HG02981 (cell line): Measurements from ENCODE around the gene SGIP1.
A peak's percentile ranks its signal among the peaks of the same experiment; 100 is the strongest.
"Not testable (repeated sequence)": the region's sequence is repeated elsewhere in the genome, so short reads cannot be mapped to it uniquely, and the experiment has no call there.

Experiments
- ATAC-seq: cut with Tn5 transposase; IDR thresholded peaks from one replicate; pipeline ENCODE4 v1.9.1; 2021; ENCODE audit warnings: mild to moderate bottlenecking, moderate library complexity; ENCODE audit not compliant: unreplicated experiment

The SGIP1 gene

GRCh38 chr1:66758241-66758755 is 224.3 kb downstream of the SGIP1 start:
- ATAC-seq, result peak; percentile 98

DNA sequence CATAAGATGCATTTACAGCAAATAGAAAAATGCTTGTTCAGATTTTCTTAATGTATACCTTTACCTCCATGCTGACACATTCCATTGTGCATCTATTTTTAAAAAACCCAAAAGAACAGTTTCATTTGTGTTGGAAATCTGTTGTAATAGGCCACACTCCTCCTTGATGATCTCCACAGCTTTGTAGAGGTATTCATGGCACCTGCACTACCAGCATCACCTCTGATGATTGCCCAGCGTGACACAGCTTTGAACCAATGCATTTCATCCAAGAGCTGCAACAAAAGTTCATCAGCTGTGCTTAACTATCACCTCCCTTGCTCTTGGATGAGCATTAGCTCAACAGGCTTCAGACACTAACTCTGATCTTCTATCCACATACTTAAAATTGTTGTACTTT is 226.6 kb downstream of the SGIP1 start:
- ATAC-seq, result no peak

DNA sequence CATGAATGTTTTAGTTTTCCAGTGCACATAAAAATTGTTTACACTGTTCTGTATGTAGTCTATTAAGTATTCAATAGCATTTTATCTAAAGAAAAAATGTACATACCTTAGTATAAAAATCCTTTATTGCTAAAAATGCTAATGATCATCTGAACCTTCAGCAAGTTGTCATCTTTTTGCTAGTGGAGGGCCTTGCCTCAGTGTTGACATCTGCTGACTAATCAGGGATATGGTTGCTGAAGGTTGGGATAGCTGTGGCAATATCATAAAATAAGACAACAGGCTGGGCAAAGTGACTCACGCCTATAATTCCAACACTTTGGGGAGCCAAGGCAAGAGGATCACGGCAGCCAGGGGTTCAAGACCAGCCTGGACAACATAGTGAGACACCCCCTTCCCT is 227.3 kb downstream of the SGIP1 start:
- no peak for ATAC-seq

- ATAC-seq, result peak; percentile 84
These were observed 231.1 kb downstream of the SGIP1 start for GRCh38 chr1:66764994-66765578.

DNA sequence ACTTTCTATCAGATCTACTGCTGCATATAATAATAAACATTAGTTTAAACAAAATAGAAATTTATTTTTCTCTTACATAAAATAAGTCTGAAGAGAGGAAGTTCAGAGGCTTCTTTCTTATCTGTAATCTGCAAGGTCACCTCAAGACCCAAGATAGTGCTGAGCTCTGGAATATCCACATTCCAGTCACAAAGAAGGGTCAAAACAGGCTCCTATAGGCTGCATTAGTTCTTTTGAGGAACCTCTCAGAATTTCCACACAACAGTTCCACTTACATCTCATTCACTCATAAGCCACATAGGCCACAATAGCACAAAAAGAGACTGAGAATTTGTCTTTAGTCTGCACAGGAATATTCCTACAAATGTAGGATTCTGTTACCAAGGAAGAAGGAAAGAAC is 233.7 kb downstream of the SGIP1 start:
- ATAC-seq, result no peak

DNA sequence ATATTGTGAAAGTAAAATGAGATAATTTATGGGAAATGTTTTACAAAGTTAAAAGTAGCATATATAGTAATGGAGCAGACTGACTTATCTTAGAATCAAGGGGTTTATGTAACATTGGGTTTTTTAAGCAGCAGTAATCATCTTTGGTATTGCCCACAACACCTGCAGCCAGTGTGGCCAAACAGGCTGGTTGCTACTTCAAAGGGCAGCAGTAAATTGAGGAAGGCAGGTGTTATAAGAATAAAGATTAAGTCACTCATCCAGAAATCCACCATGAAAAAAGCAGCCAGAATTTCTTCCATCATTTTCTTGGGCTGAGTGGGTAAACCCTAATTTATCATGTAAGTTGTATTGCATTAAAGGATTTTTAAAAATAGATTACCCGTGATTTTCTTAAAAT is 235.0 kb downstream of the SGIP1 start:
- no peak for ATAC-seq

- ATAC-seq, result no peak
These were observed 235.7 kb downstream of the SGIP1 start for GRCh38 chr1:66769512-66770229.

DNA sequence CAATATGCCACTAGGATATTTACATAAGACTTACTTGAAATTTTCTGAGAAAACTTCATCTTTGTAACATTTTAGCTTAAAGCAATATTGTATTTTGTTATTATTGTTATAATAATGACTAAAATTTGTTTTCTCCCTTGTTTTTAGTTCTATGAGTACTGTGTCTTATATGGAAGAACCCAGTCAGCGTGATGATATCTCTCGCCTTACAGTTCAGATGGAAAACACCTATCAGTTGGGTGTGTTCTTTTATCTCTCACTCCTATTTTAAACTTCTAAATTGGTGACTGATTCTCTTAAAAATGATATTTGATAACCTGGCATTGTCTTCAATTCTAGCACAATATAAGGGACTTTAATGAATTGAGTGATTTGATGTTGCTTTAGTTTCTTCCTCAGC is 236.3 kb downstream of the SGIP1 start:
- no peak for ATAC-seq

DNA sequence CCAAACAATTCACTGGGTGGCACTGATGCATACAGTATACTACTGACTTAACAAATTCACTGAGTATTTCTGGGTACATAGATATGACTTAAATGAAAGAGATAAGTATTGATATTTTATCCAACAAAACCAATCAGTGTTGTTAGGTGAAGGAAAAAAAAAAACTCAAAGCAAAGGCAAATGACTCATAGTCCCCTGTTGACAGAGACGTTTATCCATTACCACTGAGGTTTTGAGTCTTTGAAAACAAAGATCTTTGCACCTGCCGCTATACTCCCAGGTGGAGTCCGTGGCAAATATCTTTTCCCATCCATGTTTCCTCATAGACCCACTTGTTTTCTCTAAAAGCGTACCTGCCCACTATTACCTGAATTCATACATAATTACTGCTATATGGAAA is 236.7 kb downstream of the SGIP1 start:
- no peak for ATAC-seq

DNA sequence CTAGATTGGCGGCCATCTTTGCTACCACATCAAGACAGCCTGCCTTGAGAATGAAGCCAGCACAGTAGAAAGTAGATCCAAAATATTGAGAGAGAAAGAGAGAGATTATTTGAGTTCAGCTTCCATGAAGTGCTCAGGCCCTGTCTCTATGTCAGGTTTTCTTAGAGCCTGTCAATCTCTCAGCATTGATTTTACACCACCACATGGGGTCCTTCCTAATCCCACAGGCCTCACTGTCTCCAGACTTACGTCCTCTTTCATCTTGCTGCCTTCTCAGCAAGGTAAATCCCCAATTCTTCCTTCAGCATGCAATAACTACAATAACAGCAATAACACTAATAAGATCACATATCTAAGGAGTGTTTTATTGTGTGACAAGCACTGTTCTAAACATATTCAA is 239.3 kb downstream of the SGIP1 start:
- no peak for ATAC-seq

- no peak for ATAC-seq
These were observed 240.5 kb downstream of the SGIP1 start for GRCh38 chr1:66774438-66774837.

- no peak for ATAC-seq
These were observed 241.7 kb downstream of the SGIP1 start for GRCh38 chr1:66775646-66776045.

DNA sequence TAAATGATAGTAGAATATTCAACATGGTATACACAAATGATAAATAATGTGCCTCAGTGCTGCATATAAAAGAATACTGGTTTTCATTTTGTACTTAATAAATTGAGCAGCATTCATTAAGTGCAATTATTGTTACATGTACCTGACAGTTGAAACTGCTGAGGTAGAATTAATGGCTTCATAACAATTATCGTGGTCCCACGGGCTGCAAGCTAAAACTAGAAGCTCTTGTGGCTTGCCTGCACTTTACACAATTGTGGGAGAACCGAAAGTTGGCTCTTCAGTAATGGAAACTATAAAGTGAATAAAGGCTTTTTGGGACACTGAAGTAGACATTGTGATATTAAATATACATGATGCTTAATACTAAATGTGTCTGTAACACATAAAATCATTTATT is 243.9 kb downstream of the SGIP1 start:
- ATAC-seq, result no peak

- no peak for ATAC-seq
These were observed 244.3 kb downstream of the SGIP1 start for GRCh38 chr1:66778266-66778665.

- ATAC-seq, result no peak
These were observed 245.0 kb downstream of the SGIP1 start for GRCh38 chr1:66778969-66779368.

DNA sequence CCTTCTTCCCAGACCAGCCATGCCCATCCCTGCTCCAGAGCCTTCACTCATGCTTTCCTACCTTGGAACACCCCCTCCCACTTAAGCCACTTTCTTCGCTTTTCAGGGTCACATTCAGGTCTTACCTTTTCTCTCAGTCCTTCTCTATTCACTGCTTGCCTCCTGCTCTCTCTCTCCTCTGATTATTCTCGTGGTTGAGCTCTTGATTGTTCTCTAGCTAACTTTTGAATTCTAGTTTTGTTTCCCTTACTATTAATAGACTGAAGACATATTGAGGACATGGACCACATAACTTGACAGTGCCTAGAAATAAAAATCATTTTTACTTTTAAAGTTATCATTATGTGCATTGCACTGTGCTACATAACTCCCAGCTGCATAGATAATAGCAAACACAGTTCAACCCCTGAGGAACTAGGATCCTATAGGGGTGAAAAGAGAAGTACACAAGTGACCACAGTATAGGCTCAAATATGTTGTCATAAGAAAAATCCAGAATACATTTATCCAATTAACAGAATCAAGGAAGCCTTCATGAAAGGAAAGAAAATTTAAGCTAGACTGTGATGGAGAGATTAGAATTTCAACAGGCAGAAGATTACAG is 245.6 kb downstream of the SGIP1 start:
- no peak for ATAC-seq

GRCh38 chr1:66785800-66786199 is 251.8 kb downstream of the SGIP1 start:
- not testable (repeated sequence) for ATAC-seq

DNA sequence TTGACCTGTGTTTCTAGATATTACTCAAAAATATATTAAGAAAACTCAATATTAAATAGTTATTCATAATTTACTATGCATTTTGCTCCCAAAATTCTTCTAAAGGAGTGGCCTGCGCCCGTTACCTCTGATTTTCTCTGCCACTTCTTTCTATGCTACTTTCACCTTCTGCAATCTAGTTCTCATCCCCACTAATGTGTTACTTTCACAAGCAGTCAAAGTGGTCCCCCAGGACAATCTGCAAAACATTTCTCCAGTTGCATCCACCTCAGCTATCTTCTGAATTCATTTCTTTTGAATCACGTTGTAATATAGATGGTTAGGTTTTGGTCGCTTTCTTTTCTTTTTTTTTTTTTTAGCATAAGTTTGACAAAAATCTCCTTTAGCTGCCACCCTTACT is 253.7 kb downstream of the SGIP1 start:
- no peak for ATAC-seq

GRCh38 chr1:66788231-66788939 is 254.4 kb downstream of the SGIP1 start:
- ATAC-seq, result no peak

GRCh38 chr1:66791621-66792610 is 258.0 kb downstream of the SGIP1 start:
- no peak for ATAC-seq
